ENCODE results near the gene MINDY4B.

GRCh38 chr3:150933473-150933995 is 28.3 kb upstream of the MINDY4B start:
- no peak for TF ChIP-seq CTCF (IDR thresholded peaks at IDR 0.05; ENCODE audit: low read depth, low read length, missing input control)
- no peak for TF ChIP-seq TAF1 (conservative IDR thresholded peaks at IDR 0.05)
- no peak for TF ChIP-seq YY1 (IDR thresholded peaks at IDR 0.05)
